NCI-H1436 (cell line): ENCODE results near the gene ZBTB8B.
A peak's percentile ranks its signal among the peaks of the same experiment; 100 is the strongest.
"Not testable (repeated sequence)": the region's sequence is repeated elsewhere in the genome, so short reads cannot be mapped to it uniquely, and the experiment has no call there.

Experiments used
- DNase-seq: peaks from one replicate; lab custom pipeline; 2025; lab: John Stamatoyannopoulos, UW

ZBTB8B gene

GRCh38 chr1:32464716-32465577 lies at the start of gene ZBTB8B:
ZBTB8B (plus strand) TSS chr1:32465072; CDS start chr1:32470625, 5,553 bp downstream.
- DNase-seq: peak; percentile 89

GRCh38 chr1:32421775-32422174 lies 43.1 kb upstream of the ZBTB8B start:
- no peak for DNase-seq

DNA sequence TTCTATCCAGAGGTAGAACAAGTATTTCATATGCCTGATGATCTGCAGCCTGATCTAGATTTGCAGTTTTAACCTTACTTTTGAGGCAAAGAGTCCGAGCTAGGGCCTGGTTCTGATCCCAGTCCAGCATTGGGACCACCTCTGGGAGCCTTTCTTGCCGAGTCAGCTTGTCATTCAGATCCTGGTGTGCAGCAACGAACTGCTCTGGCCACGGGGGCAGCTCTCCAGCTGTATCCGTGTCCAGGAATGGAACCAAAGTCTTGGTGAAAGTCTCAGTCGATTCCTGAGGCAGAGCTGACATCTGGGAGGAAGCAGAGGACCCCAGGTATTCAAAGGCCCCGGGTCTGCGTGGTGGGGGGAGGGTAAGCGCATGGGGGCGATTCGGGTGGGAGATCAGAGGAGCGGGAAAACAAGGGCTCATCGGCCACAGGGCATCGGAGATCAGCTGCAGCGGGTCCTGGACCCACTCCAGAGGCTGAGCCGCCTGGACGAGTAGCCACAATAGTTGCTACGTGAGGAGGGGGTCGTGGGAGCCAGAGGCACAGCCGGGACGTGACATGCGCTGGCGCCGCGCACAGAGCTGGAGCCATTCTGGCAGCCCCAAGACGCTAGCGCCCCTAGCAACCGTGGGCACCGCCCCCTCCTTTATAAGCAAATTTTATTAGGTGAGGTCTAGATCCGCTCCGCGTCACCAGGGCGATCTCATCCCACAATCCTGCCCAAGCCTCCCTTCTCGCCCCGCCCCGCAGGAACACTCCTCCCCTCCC lies 38.2 kb upstream of the ZBTB8B start:
- DNase-seq: no peak

DNA sequence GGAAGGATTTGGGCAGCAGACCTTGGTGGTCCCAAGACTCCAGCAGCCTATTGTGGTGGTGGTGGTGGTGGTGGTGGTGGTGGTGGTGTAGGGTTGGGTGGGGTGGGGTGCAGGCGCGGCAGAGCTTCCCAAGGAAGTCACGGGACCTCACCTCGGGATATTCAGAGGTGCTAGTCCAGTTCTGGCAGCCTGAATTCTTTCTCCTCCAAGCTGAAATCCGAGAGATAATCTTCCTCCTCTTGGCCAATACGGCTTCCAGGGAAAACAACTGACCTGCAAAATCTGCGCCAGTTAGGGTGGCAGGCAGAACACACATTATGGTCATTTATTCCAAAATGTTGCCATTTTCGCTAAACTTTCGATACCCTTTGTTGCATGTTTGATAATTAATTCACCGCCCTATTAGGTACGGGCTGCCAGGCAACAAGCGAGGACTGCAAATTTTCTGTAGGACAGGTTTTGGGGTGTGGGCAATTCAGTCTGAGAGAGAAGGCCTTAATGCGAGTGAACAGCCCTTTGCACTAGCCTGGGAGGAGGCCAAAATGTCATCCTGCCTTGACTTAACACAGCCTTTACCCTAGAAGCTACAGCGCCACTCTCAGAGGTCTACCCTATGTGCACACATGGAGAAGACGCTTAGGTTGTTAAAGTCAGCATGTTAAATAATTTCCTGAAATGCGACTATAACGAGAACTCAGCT lies 37.5 kb upstream of the ZBTB8B start:
- no peak for DNase-seq

GRCh38 chr1:32431736-32432400 lies 33.0 kb upstream of the ZBTB8B start:
- no peak for DNase-seq

DNA sequence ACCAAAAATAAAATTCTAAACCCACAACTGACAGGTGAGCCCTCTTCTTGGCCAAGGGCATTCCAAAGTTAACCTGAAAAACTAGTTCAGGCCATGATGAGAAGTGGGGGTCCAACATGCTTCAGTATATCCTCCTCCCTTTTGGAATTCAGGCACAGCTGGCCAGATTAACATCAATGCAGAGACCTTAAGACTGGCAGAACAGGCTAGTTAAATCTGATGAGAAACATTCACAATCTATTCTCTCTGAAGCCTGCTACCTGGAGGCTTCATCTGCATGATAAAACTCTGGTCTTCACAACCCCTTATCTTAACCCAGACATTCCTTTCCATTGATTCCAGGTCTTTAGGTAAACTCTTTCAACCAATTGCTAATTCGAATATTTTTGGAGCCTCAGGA lies 26.7 kb upstream of the ZBTB8B start:
- DNase-seq: no peak

DNA sequence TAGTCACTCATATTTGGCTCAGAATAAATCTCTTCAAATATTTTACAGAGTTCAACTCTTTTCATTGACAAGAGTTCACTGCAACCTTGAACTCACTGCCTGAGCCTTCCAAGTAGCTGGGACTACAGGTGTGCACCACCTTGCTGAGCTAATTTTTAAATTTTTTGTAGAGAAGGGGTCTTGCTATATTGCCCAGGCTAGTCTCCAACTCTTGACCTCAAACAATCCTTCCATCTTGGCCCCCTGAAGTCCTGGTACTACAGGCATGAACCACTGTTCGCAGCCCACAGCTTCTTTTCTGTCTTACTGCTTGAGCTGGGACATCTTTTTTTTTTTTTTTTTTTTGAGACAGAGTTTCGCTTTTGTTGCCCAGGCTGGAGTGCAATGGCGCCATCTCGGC lies 26.1 kb upstream of the ZBTB8B start:
- DNase-seq: not testable (repeated sequence)

DNA sequence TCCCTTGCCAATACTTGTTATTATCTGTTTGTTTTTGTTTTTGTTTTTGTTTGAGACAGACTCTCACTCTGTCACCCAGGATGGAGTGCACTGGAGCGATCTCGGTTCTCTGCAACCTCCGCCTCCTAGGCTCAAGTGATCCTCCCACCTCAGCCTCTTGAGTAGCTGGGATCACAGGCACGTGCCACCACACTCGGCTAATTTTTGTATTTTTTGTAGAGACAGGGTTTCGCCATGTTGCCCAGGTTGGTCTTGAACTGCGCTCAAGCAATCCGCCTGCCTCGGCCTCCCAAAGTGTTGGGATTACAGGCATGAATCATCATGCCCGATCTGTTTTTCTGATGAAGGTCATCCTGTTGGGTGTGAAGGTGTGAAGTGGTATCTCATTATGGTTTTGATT lies 23.4 kb upstream of the ZBTB8B start:
- not testable (repeated sequence) for DNase-seq

GRCh38 chr1:32447469-32448185 lies 17.2 kb upstream of the ZBTB8B start:
- DNase-seq: no peak

DNA sequence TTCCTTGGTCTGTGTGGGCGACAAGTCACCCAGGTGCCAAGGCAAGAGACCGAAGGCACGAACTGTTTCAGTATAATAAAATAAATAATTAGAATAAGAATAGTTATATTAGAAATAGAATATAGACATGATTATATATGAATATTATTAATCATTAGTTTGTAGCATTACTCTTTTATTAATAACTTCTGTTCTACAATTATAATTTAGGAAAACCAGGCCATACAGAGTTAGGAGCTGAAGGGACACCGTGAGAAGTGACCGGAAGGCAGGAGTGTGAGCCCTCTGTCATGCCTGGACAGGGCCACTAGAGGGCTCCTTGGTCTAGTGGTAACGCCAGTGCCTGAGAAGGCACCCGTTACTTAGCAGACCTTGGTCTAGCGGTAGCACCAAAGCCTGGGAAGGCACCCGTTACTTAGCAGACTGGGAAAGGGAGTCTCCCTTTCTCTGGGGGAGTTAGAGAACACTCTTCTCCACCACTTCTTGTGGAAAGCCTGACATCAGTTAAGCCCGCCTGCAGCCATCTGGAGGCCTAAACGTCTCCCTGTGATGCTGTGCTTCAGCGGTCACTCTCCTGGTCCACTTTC lies 16.6 kb upstream of the ZBTB8B start:
- peak; percentile 35 for DNase-seq

DNA sequence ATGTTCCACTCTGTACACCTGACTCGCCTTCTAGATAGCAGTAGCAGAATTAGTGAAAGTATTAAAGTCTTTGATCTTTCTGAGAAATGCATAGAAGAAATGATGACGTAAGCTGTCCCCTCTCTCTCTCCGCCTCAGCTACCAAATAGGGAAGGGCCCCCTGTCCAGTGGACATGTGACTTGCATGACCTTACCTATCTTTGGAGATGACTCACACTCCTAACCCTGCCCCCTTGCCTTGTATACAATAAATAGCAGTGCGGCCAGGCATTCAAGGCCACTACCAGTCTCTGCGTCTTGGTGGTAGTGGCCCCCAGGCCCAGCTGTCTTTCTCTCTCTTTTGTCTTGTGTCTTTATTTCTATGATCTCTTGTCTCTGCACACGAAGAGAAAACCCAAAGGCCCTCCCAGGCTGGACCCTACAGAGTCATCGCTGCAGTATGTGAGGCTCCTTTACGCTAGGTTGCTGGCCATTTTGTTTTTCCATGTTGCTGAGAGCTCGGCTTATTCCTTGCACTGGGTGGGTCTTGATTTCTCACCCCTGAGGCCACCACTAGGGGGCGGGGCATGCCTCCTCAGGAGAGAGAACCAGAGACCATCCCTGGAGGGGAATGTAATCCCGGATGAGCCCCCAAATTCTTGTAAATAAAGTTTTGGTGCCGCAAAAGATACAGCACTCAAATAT lies 16.0 kb upstream of the ZBTB8B start:
- DNase-seq: no peak

DNA sequence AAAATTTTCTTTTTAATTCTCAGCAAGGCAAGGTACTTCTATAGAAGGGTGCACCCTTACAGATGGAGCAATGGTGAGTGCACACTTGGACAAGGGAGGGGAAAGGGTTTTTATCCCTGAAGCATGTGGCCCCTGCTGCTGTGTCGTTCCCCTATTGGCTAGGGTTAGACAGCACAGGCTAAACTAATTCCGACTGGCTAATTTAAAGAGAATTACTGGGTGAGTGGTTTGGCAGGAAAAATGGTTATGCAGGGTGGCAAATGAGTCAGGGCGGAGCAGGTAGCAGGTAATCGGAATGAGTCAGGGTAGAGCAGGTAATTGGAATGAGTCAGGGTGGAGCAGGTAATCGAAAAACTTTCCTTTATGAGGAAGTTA lies 15.4 kb upstream of the ZBTB8B start:
- not testable (repeated sequence) for DNase-seq

GRCh38 chr1:32454726-32455125 lies 10.1 kb upstream of the ZBTB8B start:
- DNase-seq: no peak

DNA sequence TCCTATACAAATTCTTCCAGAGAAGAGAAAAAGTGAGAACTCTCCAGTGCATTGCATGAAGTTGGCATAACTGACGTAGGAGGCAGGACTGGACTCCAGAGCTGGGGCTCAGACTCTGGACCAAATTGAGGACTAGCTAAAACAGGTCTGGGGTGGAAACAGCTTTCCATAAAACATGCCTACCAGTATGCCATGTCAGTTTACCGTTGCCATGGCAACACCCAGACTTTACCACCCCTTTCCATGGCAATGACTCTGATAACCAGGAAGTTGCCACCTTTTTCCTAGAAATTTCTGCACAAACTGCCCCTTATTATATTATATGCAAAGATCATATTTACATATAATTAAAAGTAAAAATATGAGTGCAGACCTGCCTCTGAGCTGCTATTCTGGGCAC lies 8.9 kb upstream of the ZBTB8B start:
- no peak for DNase-seq

GRCh38 chr1:32458798-32459197 lies 6.1 kb upstream of the ZBTB8B start:
- DNase-seq: not testable (repeated sequence)

- not testable (repeated sequence) for DNase-seq
These were observed 1.9 kb upstream of the ZBTB8B start for GRCh38 chr1:32462977-32463376.

DNA sequence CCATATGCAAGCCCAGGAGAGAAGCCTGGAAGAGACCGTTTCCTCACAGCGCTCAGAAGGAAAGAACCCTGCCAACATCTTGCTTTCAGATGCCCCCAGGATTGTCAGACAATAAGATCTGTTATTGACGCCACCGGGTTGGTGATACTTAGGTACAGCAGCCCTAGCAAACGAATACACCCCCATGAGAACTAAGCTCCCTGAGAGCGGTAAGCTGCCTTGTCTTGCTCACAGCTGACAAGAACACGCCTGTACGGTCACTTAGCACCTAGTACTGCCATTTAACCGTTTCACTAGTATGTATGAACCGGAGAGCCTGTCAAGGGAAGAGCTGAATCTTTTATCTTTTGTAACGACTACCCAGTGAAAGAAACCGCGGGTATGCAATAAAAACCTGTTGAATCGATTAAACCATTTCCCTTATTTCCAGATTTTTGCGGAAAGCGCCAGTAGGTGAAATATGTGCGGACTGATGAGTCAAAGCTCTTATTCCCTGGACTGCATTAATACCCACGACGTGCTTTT lies 619 bp upstream of the ZBTB8B start:
- DNase-seq: no peak

GRCh38 chr1:32465578-32465933 lies 684 bp downstream of the ZBTB8B start:
- no peak for DNase-seq

GRCh38 chr1:32466761-32467160 lies 1.9 kb downstream of the ZBTB8B start:
- DNase-seq: no peak

DNA sequence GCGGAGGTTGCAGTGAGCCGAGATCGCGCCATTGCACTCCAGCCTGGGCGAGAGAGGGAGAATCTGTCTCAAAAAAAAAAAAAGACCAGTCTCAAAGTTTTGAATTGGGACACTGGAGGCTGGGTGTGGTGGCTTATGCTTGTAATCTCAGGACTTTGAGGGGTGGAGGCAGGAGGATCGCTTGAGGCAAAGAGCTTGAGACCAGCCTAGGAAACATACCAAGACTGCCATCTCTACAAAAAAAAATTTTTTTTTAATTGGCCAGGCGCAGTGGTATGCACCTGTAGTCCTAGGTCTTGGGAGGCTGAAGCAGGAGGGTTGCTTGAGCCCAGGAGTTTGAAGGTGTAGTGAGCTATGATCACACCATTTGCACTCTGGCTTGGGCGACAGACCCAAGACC lies 3.9 kb downstream of the ZBTB8B start:
- no peak for DNase-seq
